Measurements from ENCODE around the gene WIPF1.

- TF ChIP-seq POLR2A (IDR thresholded peaks at IDR 0.05) (no peak), CTCF (IDR thresholded peaks at IDR 0.05 in 4 of 5, conservative IDR thresholded peaks at IDR 0.05 in 1 of 5) (no peak)
Measured at GRCh38 chr2:174609261-174609660, 11.7 kb upstream of the WIPF1 start.
